ENCODE results near the gene SCAND1.

- TF ChIP-seq CTCF (IDR thresholded peaks at IDR 0.05; ENCODE audit: poor library complexity) = no peak
- TF ChIP-seq EZH2phosphoT487 (IDR thresholded peaks at IDR 0.05; ENCODE audit: low read depth, severe bottlenecking, unreplicated experiment) = no peak
These were observed 15.0 kb downstream of the SCAND1 start for GRCh38 chr20:35939264-35939663.
